HG02642 (cell line): ENCODE results near the gene BCAS4.
A peak's percentile ranks its signal among the peaks of the same experiment; 100 is the strongest.
"Not testable (repeated sequence)": the region's sequence is repeated elsewhere in the genome, so short reads cannot be mapped to it uniquely, and the experiment has no call there.

Experiments used
- ATAC-seq: cut with Tn5 transposase; IDR thresholded peaks from one replicate; pipeline ENCODE4 v1.9.1; 2021; ENCODE audit warnings: mild to moderate bottlenecking; ENCODE audit not compliant: unreplicated experiment, poor library complexity

The BCAS4 gene

GRCh38 chr20:50794181-50794845 is 548 bp upstream of the BCAS4 start:
- peak; percentile 2 for ATAC-seq

- ATAC-seq: no peak
Observed at GRCh38 chr20:50797142-50797541, 2.3 kb downstream of the BCAS4 start.

GRCh38 chr20:50798650-50799049 is 3.8 kb downstream of the BCAS4 start:
- ATAC-seq: no peak

- ATAC-seq: no peak
Observed at GRCh38 chr20:50799176-50799889, 4.5 kb downstream of the BCAS4 start.

- ATAC-seq: peak; percentile 29
Observed at GRCh38 chr20:50799890-50800550, 5.2 kb downstream of the BCAS4 start.

GRCh38 chr20:50800986-50801746 is 6.3 kb downstream of the BCAS4 start:
- not testable (repeated sequence) for ATAC-seq

GRCh38 chr20:50801747-50802125 is 6.9 kb downstream of the BCAS4 start:
- ATAC-seq: no peak

- ATAC-seq: no peak
Observed at GRCh38 chr20:50802289-50802688, 7.4 kb downstream of the BCAS4 start.

GRCh38 chr20:50804437-50805348 is 9.8 kb downstream of the BCAS4 start:
- ATAC-seq: no peak

GRCh38 chr20:50805349-50805684 is 10.5 kb downstream of the BCAS4 start:
- no peak for ATAC-seq

GRCh38 chr20:50806126-50806768 is 11.4 kb downstream of the BCAS4 start:
- no peak for ATAC-seq

GRCh38 chr20:50810063-50810462 is 15.2 kb downstream of the BCAS4 start:
- ATAC-seq: no peak

GRCh38 chr20:50810842-50811241 is 16.0 kb downstream of the BCAS4 start:
- ATAC-seq: no peak

GRCh38 chr20:50813101-50813643 is 18.3 kb downstream of the BCAS4 start:
- ATAC-seq: no peak

- no peak for ATAC-seq
Observed at GRCh38 chr20:50813801-50814200, 18.9 kb downstream of the BCAS4 start.

GRCh38 chr20:50814438-50815161 is 19.7 kb downstream of the BCAS4 start:
- no peak for ATAC-seq

- ATAC-seq: peak; percentile 43
Observed at GRCh38 chr20:50815162-50815989, 20.5 kb downstream of the BCAS4 start.

GRCh38 chr20:50817776-50818172 is 22.9 kb downstream of the BCAS4 start:
- no peak for ATAC-seq
